T follicular helper cell (primary cell): Measurements from ENCODE around the gene LRP1B.

Experiments used
- DNase-seq: peaks from one replicate; pipeline ENCODE4 v3.0.0-alpha.2; 2020; ENCODE audit warnings: low read depth

LRP1B gene

GRCh38 chr2:141513853-141514252 is 617.0 kb downstream of the LRP1B start:
- no peak for DNase-seq

- DNase-seq: no peak
Observed at GRCh38 chr2:141508806-141509595, 621.8 kb downstream of the LRP1B start.

GRCh38 chr2:141508086-141508752 is 622.6 kb downstream of the LRP1B start:
- DNase-seq: no peak

GRCh38 chr2:141506135-141506534 is 624.7 kb downstream of the LRP1B start:
- no peak for DNase-seq

- no peak for DNase-seq
Observed at GRCh38 chr2:141501752-141502151, 629.1 kb downstream of the LRP1B start.

GRCh38 chr2:141499123-141499522 is 631.7 kb downstream of the LRP1B start:
- DNase-seq: no peak

- DNase-seq: no peak
Observed at GRCh38 chr2:141498561-141498960, 632.3 kb downstream of the LRP1B start.

GRCh38 chr2:141497272-141497671 is 633.5 kb downstream of the LRP1B start:
- DNase-seq: no peak

- no peak for DNase-seq
Observed at GRCh38 chr2:141496810-141497209, 634.0 kb downstream of the LRP1B start.

- DNase-seq: no peak
Observed at GRCh38 chr2:141493936-141494335, 636.9 kb downstream of the LRP1B start.

GRCh38 chr2:141492816-141493215 is 638.0 kb downstream of the LRP1B start:
- no peak for DNase-seq

GRCh38 chr2:141490886-141491285 is 639.9 kb downstream of the LRP1B start:
- DNase-seq: no peak

GRCh38 chr2:141482697-141483096 is 648.1 kb downstream of the LRP1B start:
- DNase-seq: no peak

- DNase-seq: no peak
Observed at GRCh38 chr2:141475801-141476200, 655.0 kb downstream of the LRP1B start.

GRCh38 chr2:141468761-141469160 is 662.1 kb downstream of the LRP1B start:
- no peak for DNase-seq

GRCh38 chr2:141467331-141467730 is 663.5 kb downstream of the LRP1B start:
- no peak for DNase-seq

- no peak for DNase-seq
Observed at GRCh38 chr2:141464995-141465394, 665.8 kb downstream of the LRP1B start.

GRCh38 chr2:141458351-141458750 is 672.5 kb downstream of the LRP1B start:
- DNase-seq: no peak

GRCh38 chr2:141455877-141456276 is 674.9 kb downstream of the LRP1B start:
- DNase-seq: no peak

- DNase-seq: no peak
Observed at GRCh38 chr2:141455211-141455826, 675.5 kb downstream of the LRP1B start.

- DNase-seq: no peak
Observed at GRCh38 chr2:141440072-141440635, 690.7 kb downstream of the LRP1B start.

- no peak for DNase-seq
Observed at GRCh38 chr2:141439524-141439923, 691.3 kb downstream of the LRP1B start.

- DNase-seq: no peak
Observed at GRCh38 chr2:141438536-141438935, 692.3 kb downstream of the LRP1B start.
